Stimulated activated CD8-positive, alpha-beta memory T cell treated with anti-CD3 and anti-CD28 coated beads, Interleukin-15, amount 100 ng/mL, for 48 hours (primary cell): ENCODE data around the gene DCHS2.
"Not testable (repeated sequence)": the region's sequence is repeated elsewhere in the genome, so short reads cannot be mapped to it uniquely, and the experiment has no call there.

ENCODE experiments used
- DNase-seq, 2 donors: peaks; one replicate each; pipeline ENCODE4 v3.0.0-alpha.2; 2020; ENCODE audit warnings: low read depth in 2 of 2

Gene DCHS2

GRCh38 chr4:154317201-154317999 lies 174.2 kb downstream of the DCHS2 start:
- no peak for DNase-seq

DNA sequence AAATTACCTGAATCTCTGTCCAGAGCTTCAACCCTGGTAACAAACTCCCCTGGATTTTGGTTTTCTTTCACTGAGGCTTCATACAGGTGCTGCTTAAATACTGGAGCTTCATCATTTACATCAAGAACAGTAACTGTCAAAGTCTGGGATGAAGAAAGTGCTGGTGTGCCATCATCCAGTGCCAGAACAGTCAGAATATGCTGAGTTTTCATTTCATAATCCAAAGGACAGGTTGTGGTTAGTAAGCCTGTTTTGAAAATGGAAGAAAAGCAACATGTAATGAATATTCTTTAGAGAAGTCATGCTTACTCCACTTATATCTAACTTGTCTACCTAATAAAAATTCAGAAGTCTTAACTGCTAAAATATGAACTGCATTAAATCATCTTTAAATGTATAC lies 175.9 kb downstream of the DCHS2 start:
- DNase-seq: no peak

DNA sequence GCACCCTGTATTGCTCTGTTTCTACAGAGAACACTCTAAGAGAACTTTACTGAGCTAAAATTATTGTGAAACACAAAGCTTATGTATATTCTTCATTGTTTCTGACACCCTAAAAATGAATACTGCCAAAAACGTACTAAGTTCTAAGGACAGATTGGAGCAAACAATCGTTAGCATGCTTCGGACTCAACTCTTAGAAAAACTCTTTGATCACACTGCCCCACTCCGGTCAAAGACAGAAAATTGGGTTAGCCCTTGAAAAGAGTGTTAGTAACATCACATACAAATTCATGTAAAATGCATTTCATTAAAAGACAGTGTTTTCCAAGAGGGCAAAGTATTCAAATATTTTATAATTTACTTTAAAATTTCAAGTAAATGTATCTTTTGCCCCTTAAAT lies 177.4 kb downstream of the DCHS2 start:
- DNase-seq: no peak

GRCh38 chr4:154313004-154313585 lies 178.5 kb downstream of the DCHS2 start:
- no peak for DNase-seq

- DNase-seq: no peak
Observed at GRCh38 chr4:154312246-154312645, 179.4 kb downstream of the DCHS2 start.

DNA sequence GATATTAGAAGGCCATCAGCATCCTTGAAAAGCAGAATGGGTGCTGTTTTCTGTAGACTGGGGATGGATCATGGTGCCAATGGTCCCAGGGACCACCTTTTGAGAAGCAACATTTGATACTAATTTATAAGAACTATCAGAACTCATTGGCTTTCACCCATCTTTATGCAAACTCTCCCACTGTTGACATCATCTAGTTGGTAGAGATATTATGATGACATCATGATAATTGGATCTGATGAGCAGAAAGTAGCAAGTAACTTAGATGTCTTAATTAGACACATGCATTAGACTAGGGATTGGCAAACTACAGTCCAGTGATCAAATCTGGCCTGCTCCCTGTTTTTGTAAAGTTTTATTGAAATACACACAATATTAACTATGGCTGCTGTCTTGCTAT lies 181.0 kb downstream of the DCHS2 start:
- no peak for DNase-seq

- DNase-seq: no peak
Observed at GRCh38 chr4:154308207-154308606, 183.4 kb downstream of the DCHS2 start.

GRCh38 chr4:154307451-154307850 lies 184.1 kb downstream of the DCHS2 start:
- no peak for DNase-seq

- DNase-seq: no peak
Observed at GRCh38 chr4:154305616-154306015, 186.0 kb downstream of the DCHS2 start.

DNA sequence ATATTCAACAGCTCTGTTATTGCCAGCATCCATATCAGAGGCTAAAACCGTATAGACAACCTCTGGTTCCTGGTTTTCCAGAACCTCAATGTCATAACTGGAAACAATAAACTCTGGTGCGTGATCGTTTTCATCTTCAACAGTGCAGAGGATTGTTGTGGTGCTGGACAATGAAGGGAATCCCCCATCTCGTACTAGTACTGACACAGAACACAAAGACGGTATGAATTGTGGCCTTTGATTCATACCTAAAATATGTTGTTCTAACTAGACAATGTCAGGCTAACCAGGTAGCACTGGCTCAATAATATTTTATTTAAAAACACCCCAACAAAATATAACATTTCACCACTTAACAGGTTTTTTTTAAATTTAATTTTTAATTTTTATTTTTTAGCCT lies 186.9 kb downstream of the DCHS2 start:
- DNase-seq: no peak

DNA sequence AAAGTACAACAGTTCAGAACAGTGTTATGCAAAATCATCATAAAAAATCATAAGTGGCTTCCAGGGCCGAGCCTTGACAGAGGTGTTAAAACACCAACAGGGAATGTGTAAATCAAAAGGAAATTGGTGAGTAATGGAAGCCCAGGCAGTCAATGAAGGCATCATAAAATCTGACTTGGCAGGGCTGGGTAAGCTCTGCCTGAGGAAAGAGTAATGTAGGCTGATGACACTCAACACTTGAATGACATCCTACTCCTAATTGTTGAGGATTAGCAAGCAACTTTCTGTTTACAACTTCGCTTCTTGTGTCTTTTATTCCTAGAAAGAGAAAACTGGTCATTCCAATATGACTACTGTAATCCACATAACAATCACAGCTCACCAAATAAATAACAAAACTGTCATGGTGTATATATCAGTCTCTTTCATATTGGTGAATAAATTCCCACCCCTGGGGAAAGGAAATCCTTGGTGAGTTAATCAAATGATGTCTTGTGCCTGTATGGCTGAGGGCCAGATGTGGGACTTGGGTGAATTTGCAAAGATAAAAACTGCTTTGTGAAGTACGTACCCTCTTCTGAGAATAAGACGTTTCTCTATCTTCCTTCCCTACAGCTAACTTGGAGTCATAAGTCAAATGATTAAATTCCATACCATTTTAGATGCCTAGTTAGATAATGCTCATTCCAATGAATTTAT lies 196.8 kb downstream of the DCHS2 start:
- DNase-seq: no peak

- no peak for DNase-seq
Observed at GRCh38 chr4:154293427-154293826, 198.2 kb downstream of the DCHS2 start.

DNA sequence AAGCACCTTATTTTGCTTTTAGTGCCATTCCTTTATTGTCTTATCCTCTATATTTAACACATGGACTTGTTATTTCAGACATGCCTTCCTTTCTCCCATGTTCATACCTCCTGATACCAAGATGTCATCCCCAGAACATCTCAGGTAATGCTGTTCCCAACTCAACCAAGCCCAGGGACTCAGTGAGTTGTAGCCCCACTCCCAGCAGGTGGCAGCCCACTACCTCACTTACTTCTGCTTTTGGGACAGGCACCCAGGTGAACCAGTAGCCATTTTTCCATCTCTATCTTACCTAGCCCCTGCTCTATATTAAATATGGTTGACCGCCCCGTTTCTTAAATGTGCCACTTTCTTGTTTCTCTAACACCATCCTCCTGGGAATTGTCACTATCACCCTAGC lies 199.0 kb downstream of the DCHS2 start:
- no peak for DNase-seq

DNA sequence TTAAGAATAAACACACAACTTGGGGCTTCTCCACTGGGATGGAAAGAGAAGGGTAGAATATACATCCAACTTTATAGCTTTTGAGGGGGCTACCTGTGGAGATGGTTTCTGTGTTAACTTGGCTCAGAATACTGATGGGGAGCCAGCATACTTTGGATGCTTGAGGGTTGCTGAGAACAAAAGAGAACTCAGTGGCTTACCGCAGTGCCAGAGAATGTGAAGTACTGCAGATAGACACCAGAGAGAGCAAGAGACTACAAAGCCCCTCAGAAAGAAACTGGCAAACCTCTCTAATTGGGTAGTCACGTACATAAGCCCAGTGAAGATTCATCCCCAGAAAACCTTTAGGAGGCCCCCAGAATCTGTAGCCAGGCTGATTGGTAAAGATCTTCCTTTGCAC lies 214.4 kb downstream of the DCHS2 start:
- no peak for DNase-seq

DNA sequence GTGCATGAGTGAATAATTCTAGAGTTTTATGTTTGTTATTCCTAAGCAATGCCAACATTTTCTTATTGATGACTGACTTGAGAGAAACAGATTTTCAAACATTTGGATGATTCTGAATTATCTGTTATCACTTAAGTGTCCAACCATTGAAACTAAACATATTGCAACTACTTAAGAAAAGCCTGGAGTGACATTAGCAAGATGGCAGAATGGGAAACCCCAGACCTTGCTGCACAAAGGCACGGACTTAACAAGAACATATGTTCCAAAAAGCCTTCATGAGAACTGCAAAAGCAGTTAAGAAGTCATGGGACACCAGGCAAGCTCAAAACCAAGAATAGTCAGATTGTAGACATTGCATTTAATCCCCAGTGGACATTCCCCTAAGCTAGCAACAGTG lies 215.1 kb downstream of the DCHS2 start:
- DNase-seq: no peak

DNA sequence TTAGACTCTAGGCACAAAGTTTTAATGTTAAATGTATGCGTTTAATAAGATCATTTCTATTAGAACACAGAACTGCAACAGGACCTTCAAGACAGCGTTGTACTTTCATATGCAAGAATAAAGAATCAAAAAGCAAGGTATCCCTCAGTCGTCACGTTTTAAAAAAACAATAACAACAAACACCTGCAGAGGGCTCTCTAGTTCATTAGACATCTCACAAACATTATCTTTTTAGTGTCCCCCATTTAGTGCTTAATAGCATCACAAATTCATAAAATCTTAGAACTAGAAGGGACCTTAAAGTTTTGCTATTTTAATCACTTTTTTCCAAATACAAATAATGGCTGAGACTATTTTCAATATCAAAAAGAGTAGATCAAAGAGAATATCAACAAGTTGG lies 236.6 kb downstream of the DCHS2 start:
- no peak for DNase-seq

- no peak for DNase-seq
Observed at GRCh38 chr4:154234576-154234975, 257.0 kb downstream of the DCHS2 start.

DNA sequence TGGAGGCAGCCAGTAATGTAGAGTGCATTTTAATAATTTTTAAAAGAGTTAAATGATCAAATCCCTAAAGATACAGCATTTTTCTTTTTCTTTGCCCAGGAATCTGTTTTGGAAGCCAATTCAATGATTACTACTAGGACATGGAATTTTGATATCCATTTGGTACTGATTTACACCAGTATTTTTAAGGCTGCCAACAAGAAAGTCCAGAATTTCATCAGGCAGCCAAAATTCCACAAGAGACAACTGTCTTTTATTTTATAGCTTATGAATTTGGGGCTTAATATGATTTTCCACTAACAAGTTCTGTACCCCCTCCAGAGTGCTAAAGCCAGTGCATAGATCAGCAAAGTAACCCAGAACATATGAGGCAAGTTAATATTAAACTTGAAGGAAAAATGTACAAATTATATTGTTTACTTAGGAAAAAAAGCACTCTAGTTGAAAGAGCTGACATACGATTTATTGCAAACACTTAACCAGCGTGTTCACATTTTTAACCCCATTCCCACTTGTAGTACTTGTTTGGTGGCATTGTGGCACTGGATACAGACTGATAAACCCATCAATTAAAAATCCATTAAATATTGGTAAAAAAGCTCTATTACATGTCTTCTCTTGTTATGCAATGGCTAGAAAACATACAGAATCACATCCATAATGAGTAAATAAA lies 259.7 kb downstream of the DCHS2 start:
- no peak for DNase-seq

- DNase-seq: no peak
Observed at GRCh38 chr4:154230723-154231122, 260.9 kb downstream of the DCHS2 start.

GRCh38 chr4:154230091-154230490 lies 261.5 kb downstream of the DCHS2 start:
- no peak for DNase-seq

DNA sequence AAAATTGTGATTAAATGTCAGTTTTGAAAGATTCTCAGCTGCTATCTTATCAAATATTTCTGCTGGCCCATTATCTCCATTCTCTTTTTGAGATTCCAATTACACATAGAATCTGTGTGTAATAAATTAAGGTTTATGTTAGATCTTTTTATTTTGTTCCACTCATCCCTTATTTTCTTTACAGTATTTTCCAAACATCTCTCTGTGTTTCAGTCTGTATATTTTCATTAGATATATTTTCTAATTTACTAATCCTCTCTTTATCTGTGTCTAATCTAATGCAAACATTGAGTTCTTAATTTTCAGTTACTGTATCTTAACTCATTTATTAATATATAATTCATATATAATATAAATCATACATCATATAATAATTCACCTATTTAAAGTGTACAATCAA lies 268.7 kb downstream of the DCHS2 start:
- no peak for DNase-seq

GRCh38 chr4:154218051-154218450 lies 273.5 kb downstream of the DCHS2 start:
- DNase-seq: no peak

- not testable (repeated sequence) for DNase-seq
Observed at GRCh38 chr4:154217384-154217783, 274.2 kb downstream of the DCHS2 start.
